ENCODE measurements around the gene SLBP. TPM values are rescaled to one million over a fixed set of nuclear protein-coding genes. Genes with fewer than 3 reads are reported as not detected.

Gene SLBP
- total RNA-seq, 1 experiment from 2014 or later = 98.3 TPM

- Histone ChIP-seq H3K9ac (ENCODE audit: low read length) (no peak overlapping the region), H4K20me1 (ENCODE audit: low read length) (no peaks in the 10 kb centered on the region), H3K4me3 (ENCODE audit: low read length) (no peak overlapping the region), H3K27me3 (ENCODE audit: low read length) (no peaks in the 10 kb centered on the region), H3K36me3 (ENCODE audit: low read depth, low read length) (peaks cover 60% of the 10 kb centered on the region), H3K79me2 (ENCODE audit: low read length) (peaks cover 6% of the 10 kb centered on the region; the same call in 1 of the 2 replicates), H3K9me2 (replicated peaks; ENCODE audit: low read length) (no peaks in the 10 kb centered on the region), H3K4me2 (ENCODE audit: low read length) (no peak overlapping the region), H3F3A (ENCODE audit: low read length, unreplicated experiment) (no peaks in the 10 kb centered on the region), H3K9me3 (ENCODE audit: low read length) (no peaks in the 10 kb centered on the region), H3K27ac (ENCODE audit: low read length) (no peak overlapping the region), H3K4me1 (ENCODE audit: insufficient read depth, low read length) (no peaks in the 10 kb centered on the region), H2AFZ (ENCODE audit: low read length) (no peak overlapping the region)
- DNase-seq = no peak
- ChIA-PET POLR2A (ENCODE audit: unreplicated experiment) (interaction anchor here (0.6 kb wide), 1 partner anchor 19 kb away, joined by 7 read pairs; no protein-coding TSS in a partner anchor), CTCF (no interaction called here)
- intact Hi-C loops (cut with micrococcal nuclease) = no loop called here
- ATAC-seq = no peak
- no TSS peak for BruUV-seq (replicated peaks)
- TF ChIP-seq, protein P1, sequence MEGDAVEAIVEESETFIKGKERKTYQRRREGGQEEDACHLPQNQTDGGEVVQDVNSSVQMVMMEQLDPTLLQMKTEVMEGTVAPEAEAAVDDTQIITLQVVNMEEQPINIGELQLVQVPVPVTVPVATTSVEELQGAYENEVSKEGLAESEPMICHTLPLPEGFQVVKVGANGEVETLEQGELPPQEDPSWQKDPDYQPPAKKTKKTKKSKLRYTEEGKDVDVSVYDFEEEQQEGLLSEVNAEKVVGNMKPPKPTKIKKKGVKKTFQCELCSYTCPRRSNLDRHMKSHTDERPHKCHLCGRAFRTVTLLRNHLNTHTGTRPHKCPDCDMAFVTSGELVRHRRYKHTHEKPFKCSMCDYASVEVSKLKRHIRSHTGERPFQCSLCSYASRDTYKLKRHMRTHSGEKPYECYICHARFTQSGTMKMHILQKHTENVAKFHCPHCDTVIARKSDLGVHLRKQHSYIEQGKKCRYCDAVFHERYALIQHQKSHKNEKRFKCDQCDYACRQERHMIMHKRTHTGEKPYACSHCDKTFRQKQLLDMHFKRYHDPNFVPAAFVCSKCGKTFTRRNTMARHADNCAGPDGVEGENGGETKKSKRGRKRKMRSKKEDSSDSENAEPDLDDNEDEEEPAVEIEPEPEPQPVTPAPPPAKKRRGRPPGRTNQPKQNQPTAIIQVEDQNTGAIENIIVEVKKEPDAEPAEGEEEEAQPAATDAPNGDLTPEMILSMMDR (conservative IDR thresholded peaks at IDR 0.05; ENCODE audit: low read depth, low read length) = no peak
- TF ChIP-seq EZH2 (IDR thresholded peaks at IDR 0.05; ENCODE audit: low read length, unreplicated experiment) = no peak
- TF ChIP-seq EZH2phosphoT487 (IDR thresholded peaks at IDR 0.05; ENCODE audit: borderline replicate concordance, low read length) = no peak
These were observed 16.2 kb downstream of the SLBP start for GRCh38 chr4:1695913-1696312.

- Histone ChIP-seq H4K20me1 (ENCODE audit: low read length) (no peaks in the 10 kb centered on the region), H3K4me1 (ENCODE audit: insufficient read depth, low read length) (no peaks in the 10 kb centered on the region), H2AFZ (ENCODE audit: low read length) (no peak overlapping the region), H3K9ac (ENCODE audit: low read length) (no peak overlapping the region), H3K79me2 (ENCODE audit: low read length) (no peaks in the 10 kb centered on the region), H3K4me2 (ENCODE audit: low read length) (no peak overlapping the region), H3K9me3 (ENCODE audit: low read length) (no peaks in the 10 kb centered on the region), H3F3A (ENCODE audit: low read length, unreplicated experiment) (no peaks in the 10 kb centered on the region), H3K36me3 (ENCODE audit: low read depth, low read length) (peaks cover 48% of the 10 kb centered on the region), H3K9me2 (replicated peaks; ENCODE audit: low read length) (no peaks in the 10 kb centered on the region), H3K27ac (ENCODE audit: low read length) (no peak overlapping the region), H3K4me3 (ENCODE audit: low read length) (no peak overlapping the region), H3K27me3 (ENCODE audit: low read length) (no peaks in the 10 kb centered on the region)
- peak; percentile 74 for DNase-seq
- TSS peak; percentile 28 for BruUV-seq (replicated peaks)
- TF ChIP-seq EZH2 (IDR thresholded peaks at IDR 0.05; ENCODE audit: low read length, unreplicated experiment) = no peak
- TF ChIP-seq, protein P1 (conservative IDR thresholded peaks at IDR 0.05; ENCODE audit: low read depth, low read length) = peak; percentile 90
- intact Hi-C loops (cut with micrococcal nuclease) = no loop called here
- ChIA-PET POLR2A (ENCODE audit: unreplicated experiment) (no interaction called here), CTCF (interaction anchor here (0.7 to 1.3 kb wide), 5 partner anchors 18 to 37 kb away, joined by 4 to 20 read pairs (median 9); partner anchors contain the start of gene SLBP)
- peak; percentile 84 for ATAC-seq
These were observed 18.8 kb downstream of the SLBP start for GRCh38 chr4:1693131-1693896.

DNA sequence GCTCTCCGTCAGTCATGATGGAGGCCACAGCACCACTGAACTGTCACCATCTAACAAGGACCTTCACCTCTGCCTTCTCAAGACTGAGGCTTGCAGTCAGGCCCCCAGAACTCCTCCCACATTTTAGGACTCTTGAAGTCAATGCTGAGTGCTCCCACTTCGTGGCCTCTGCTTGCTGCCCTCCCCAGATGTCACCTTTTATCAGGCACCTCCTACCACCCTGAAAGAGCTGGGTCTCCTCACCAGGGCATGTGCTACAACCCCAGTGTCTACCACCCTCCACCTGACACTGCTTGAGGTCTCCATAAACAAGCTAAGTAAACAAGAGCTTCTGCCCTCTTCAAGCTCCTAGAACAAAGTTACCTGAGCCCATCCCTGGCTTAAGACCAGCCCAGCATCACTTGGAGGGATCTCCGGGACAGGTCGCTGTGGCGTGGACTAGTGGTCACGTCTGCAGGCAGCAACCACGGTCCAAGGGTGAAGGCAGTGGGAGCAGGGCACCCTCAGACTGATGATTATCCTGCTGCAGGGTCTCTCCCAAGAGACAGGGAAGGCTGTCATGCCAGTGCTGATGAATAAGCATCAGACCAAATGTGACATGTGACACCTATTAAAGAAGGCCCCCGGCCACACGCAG lies 20.3 kb downstream of the SLBP start:
- no peak overlapping the region for H3K4me2 ChIP-seq (ENCODE audit: low read length)
- POLR2A ChIA-PET (ENCODE audit: unreplicated experiment) = no interaction called here
- CTCF ChIA-PET = no interaction called here

More for the DNA sequence above, 20.3 kb downstream of the SLBP start:
- Histone ChIP-seq H3K9me3 (ENCODE audit: low read length) (no peaks in the 10 kb centered on the region), H4K20me1 (ENCODE audit: low read length) (no peaks in the 10 kb centered on the region), H2AFZ (ENCODE audit: low read length) (no peak overlapping the region), H3K79me2 (ENCODE audit: low read length) (no peaks in the 10 kb centered on the region), H3K9ac (ENCODE audit: low read length) (no peak overlapping the region), H3K9me2 (replicated peaks; ENCODE audit: low read length) (no peaks in the 10 kb centered on the region), H3K4me3 (ENCODE audit: low read length) (no peak overlapping the region), H3K27me3 (ENCODE audit: low read length) (no peaks in the 10 kb centered on the region), H3F3A (ENCODE audit: low read length, unreplicated experiment) (no peaks in the 10 kb centered on the region), H3K27ac (ENCODE audit: low read length) (no peak overlapping the region), H3K4me1 (ENCODE audit: insufficient read depth, low read length) (no peaks in the 10 kb centered on the region), H3K36me3 (ENCODE audit: low read depth, low read length) (peaks cover 44% of the 10 kb centered on the region)
- TF ChIP-seq EZH2phosphoT487 (IDR thresholded peaks at IDR 0.05; ENCODE audit: borderline replicate concordance, low read length) (no peak), EZH2 (IDR thresholded peaks at IDR 0.05; ENCODE audit: low read length, unreplicated experiment) (no peak)
- TF ChIP-seq, protein P1 (conservative IDR thresholded peaks at IDR 0.05; ENCODE audit: low read depth, low read length) = no peak
- BruUV-seq (replicated peaks) = no TSS peak
- ATAC-seq (no peak), DNase-seq (no peak)
- intact Hi-C loops (cut with micrococcal nuclease) = no loop called here
